Lung (tissue), 4 donors: Measurements from ENCODE around the gene DCHS2. TPM values are rescaled to one million over a fixed set of nuclear protein-coding genes. Genes with fewer than 3 reads are reported as not detected.

Source experiments
- polyA plus RNA-seq, 2 donors: library from polyadenylated mRNA; stranded (reverse); fragments of 200-250 nt; gene quantifications; one replicate each; pipeline ENCODE4 v1.2.1, GENCODE V29; 2013
- total RNA-seq, 2 donors: library from RNA; depleted of rRNA in 1 of 2; stranded (reverse); fragments of >200 nt in 1 of 2; gene quantifications; one replicate each; pipeline ENCODE4 v1.2.1, GENCODE V29; 2014 to 2021
- donor health status: Bipolar disorder and iron deficiency.
- donor health status: healthy.
- donor health status: DM: yes; HTN: yes; CAD: no.

Gene DCHS2
- total and polyA plus RNA-seq, 4 donors: 0.02 to 13.4 (median 0.53) TPM

Other genes starting within 250 kb of the DCHS2 start
- 10 to 100 TPM; 61.4 to 62.6 TPM for gene PLRG1, start 58.6 kb upstream of the DCHS2 start, total RNA-seq
- gene PLRG1, start 58.6 kb upstream of the DCHS2 start, polyA plus RNA-seq: 10 to 100 TPM; 47.0 to 59.7 TPM
- gene FGB, start 71.2 kb upstream of the DCHS2 start, total RNA-seq: 1 to 10 TPM in 1 of 2 donors, under 1 TPM in 1; 0.28 to 1.8 TPM
- under 1 TPM; 0.28 to 0.39 TPM for gene FGB, start 71.2 kb upstream of the DCHS2 start, polyA plus RNA-seq
- gene FGA, start 98.9 kb upstream of the DCHS2 start, total RNA-seq: 10 to 100 TPM in 1 of 2 donors, 1 to 10 TPM in 1; 1.4 to 56.1 TPM
- 10 to 100 TPM; 13.1 to 17.3 TPM for gene FGA, start 98.9 kb upstream of the DCHS2 start, polyA plus RNA-seq
- gene FGG, start 120.9 kb upstream of the DCHS2 start, total RNA-seq: 100 to 1,000 TPM in 1 of 2 donors, under 1 TPM in 1; 0.91 to 172 TPM
- gene FGG, start 120.9 kb upstream of the DCHS2 start, polyA plus RNA-seq: 10 to 100 TPM; 32.8 to 33.2 TPM